Right hindlimb (tissue), 1 donor: ENCODE results near the gene TSTD1.

ENCODE experiments used
- DNase-seq: peaks from one replicate; pipeline ENCODE4 v3.0.0-alpha.2; 2018

Gene TSTD1, protein sequence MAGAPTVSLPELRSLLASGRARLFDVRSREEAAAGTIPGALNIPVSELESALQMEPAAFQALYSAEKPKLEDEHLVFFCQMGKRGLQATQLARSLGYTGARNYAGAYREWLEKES

DNA sequence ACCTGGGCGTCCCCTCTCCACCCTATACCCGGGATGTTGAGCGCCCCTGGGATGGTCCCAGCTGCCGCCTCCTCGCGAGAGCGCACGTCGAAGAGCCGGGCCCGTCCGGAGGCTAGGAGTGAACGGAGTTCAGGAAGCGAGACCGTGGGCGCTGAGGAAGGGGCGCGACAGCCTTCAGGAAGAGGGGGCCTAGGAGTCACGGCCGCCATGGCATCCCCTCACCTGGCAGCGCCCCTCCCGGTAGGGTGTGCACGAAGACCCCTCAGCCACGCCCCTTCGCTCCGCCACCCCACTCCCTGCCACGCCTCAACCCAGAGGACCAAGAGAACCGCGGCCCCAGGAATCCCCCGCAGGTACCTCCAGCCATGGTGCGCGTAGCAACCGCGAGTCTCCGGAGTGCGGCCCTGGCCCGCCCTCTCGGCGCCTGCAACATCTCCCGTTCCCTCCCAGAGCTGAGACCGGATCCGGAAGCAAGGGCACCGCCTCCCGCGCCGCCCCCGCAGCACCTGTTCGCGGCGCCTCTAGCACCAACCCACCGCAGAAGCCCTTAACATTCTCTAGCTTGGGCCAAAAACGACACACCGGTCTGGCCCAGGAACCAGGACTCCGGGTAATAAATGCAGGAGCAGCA lies at the start of gene TSTD1:
Gene TSTD1, minus strand, starts transcription at position 442 of the 631 bp plus-strand sequence. Its CDS starts 75 bp downstream, at position 367.
- peak; percentile 74 for DNase-seq

GRCh38 chr1:161086457-161086856 lies 47.7 kb upstream of the TSTD1 start:
- DNase-seq, result no peak

DNA sequence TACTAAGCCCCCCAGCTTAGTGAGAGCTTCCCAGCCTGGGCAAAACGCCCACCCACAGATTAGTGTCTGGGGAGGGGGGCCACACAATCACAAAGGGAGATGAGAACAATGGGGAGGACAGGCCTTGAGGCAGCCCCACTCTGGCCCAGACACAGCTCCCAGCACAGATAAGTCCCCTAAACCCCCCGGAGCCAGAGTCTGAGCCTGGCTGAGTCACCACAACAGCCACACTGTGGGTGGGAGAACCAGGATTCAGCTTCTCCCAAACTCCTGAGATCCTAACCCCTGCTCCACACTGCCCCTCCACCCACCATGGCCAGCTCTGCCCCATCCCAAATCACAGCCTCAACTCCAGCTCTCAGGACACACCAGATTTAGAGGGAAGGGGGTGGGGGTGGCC lies 46.4 kb upstream of the TSTD1 start:
- DNase-seq, result no peak

DNA sequence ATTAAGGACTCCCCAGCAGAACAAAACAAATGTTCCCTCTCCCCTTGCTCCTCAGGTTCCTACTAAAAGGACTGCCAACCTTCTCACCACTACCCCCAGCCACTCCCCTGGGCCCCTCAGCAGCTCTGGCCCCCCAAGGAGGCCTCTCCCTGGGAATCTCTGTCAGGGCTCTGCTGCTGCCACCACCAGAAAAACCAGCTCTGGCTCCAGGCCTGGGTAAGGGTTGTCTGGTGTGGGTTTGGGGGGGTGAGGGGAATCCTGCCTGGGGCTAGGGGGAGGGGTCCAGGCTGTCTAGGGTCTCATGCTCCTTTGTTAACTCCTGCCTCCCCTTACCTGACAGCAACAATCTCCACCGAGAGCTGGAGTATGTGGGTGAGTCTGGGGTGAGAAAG lies 45.8 kb upstream of the TSTD1 start:
- DNase-seq, result no peak

DNA sequence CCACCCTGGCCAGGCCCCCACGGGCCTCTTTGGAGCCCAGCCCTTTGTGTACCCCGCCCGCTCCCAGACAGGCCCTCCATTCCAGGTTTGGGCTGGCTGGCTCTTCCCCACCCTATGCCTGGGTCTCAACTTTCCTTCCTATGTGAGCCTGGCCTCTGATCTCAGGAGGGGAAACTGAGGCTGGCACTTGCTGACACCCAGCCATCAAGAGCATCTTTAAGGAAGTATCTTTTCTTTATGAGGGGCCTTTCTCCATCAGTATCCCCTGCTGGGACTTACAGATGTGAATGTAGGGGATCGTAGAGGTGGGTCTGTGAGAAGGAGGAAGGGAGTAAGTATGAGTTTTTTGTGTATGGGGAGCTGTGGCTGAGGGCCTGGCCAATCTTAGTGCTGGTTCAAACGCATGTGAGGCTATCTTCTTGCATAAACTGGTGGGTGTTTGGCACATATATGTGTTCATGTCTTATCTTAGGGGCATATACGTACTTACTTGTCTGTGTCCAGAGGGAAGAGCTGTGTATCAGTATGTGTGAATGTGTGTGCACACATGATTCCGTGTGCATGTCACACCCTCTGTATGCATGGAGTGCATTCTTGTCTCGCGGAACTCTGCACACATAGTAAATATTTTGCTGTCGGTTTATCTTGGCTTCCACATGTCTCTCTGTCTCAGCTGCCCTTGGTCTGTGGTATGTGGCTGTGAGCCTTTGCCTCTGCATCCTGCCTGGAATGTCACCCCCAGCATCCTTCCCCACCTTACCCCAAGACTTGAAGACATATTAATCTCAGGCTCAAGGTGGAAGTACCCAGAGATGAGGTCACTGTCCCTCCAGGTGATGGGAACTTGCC lies 45.2 kb upstream of the TSTD1 start:
- no peak for DNase-seq

- no peak for DNase-seq
Observed at GRCh38 chr1:161082996-161083747, 44.4 kb upstream of the TSTD1 start.

DNA sequence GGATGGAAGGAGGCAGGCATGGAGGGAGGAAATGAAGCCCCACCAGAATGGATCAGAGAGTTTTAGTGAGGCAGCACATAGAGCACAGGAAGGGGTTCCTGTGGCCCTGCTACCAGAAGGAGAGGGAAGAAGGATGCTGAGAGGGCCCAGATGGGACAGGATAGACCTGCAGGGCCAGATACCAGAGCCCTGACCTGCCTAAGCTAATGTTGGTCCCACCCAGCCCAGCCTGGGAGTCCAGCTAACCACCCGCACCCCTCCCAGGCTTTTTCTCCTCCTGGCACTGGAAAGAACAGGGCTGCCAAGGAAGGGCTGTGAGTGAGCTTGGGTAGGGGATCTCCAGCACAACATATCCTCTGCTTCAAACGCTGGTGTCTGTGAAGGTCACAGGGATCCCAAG lies 43.7 kb upstream of the TSTD1 start:
- DNase-seq, result no peak

DNA sequence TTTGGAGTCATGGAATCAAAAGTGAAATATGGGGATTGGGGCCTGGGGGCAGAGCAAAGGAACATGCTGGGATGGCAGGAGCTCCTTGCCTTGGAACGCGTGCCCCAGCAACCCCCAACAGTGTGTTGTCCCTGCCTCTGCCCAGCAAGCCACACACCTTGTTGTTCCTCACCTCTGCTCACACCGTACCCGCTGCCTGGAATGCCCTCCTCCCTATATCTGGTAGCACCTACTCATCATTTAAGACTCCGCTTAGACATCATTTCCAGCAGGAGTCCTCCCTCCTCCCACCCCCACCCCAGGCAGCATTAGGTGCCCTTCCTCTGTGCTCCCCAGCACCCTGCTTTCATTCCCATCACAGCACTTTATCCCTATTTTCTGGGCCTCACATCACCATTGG lies 42.8 kb upstream of the TSTD1 start:
- DNase-seq, result no peak

DNA sequence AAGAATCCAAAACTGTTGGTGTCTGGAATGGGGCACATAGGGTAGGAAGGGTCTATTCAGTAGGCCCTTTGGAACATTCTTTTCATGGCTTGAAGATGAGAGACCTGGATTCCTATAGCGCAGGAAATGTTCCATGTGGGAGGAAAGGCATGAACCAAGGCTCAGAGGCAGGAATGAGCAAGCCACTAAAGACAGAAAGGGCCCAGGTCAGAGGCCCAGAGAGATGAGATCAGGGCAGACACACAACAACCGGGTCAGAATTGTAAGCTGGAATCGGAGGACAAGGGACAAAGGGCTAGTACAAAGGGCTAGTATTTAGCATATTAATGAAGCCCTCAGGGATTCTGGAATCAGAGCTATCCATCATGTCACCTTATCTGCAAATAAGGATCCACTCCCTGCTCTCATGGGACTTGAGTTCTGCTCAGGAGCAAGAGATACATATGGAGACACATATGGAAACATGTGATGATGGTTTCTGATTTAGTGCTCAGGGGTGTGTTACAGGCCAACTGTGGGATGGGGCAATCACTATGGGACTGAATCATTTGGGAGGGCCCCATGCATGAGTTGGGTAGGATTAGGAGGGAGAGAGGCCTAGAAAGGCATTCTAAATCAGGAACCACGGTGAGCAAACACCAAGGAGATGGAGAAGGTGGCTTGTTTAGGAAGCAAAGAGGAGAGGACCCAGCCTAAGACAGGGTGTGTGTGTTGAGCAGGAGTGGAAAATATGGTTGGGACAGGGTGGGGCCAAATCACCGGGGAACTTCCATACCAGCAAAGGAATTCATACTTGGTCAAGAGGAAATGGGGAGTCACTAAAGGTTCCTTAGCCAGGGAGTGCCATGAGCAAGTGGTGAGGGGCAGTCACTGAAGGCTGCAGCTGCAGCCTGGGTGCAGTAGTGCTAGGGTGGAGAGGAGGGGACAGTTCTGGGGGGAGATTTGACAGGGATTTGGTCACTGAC lies 42.0 kb upstream of the TSTD1 start:
- no peak for DNase-seq

GRCh38 chr1:161079436-161080110 lies 40.8 kb upstream of the TSTD1 start:
- DNase-seq, result no peak

- no peak for DNase-seq
Observed at GRCh38 chr1:161077426-161077825, 38.7 kb upstream of the TSTD1 start.

GRCh38 chr1:161076410-161076809 lies 37.6 kb upstream of the TSTD1 start:
- DNase-seq, result no peak

DNA sequence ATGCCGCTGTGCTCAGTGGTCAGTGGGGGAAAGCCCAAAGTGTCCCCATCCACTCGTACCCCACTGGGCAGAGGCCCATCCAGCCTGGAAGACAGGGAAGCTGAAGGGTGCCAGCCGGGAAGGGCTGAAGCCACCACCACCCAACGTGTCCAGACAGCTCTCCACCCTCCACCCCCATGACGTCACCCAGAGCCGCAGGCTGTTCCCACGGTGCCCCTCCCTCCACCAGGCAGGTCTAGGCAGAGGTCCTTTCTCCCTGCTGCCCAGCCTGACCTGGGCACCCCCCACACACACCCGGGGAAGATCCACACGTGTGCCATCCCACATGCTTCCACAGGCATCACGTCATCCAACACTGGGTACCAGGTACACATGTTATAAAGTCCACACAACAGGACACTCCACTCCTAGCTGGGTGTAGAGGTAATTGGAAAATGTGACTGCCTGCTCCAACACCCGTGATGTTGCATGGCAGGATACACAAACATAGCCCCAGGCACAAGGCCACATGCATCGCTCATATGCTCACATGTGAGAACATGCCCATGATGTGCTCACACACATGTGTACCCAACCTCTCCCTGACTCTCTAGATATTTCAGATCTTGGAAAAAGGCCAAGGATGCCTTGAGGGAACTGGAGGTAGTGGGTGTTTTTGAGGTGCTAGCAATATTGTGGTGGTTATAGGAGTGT lies 36.1 kb upstream of the TSTD1 start:
- no peak for DNase-seq

DNA sequence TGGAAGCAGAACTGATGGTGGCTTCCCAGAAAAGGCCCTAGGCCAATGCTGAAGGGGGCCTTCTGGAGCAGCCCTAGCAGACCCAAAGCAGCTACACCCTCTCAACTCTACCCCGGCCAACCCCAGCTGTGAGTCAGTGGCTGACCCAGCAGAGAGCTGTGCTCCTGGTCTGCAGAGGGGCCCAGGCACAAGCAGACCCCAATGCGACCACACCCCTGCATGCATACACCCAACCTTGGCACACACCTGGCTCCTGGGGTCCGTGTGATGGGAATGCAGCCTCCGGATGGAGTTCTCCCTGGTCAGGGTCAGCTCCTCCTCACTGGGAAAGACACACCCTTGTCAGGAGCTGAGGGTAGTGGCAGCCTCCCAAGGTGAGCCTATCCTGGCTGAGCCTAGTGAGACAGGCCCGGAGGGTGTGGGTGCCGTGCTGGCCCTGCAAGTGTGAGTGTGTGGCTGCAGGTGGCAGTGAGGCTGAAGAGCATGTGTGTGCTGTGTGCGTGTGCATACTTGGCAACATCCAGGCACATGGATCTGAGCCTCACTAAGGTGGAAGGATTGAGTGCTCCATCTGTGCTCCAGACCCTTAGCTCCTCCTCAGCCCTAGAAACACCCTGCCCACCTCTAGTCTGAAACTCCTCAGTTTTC lies 34.8 kb upstream of the TSTD1 start:
- DNase-seq, result no peak

DNA sequence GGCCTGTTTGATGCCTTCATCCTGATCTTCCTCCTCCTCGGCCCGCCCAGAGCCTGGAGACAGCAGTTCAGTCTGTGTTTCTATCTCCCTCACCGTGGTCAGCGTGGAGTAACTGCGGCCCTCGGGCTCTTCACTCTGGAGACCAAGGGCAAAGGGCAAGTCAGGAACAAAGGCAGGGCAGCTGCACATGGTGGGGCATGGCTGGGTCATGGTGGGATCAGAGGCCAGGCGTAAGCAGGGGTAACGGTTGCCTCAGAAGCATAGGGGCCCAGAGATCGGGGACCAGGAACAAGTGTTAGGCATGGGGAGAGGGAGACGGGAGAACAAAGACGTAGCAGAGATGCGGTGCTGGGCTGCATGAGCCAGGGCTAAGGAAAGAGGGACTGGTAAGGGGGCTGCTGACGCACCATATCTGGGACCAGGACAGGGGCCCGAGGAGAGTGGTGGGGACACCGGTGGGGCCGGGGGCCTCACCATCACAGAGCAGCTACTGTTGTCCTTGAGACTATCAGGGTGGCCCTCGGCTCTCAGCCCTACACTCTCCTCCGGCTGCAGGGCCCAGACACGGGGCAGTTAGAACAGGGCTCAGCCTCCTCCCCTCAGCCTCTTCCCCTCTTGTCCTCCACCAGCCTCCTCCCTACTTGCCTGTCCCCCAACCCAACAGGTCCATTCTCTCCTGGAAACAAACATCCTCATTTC lies 34.1 kb upstream of the TSTD1 start:
- no peak for DNase-seq

GRCh38 chr1:161071886-161072371 lies 33.2 kb upstream of the TSTD1 start:
- DNase-seq, result peak; percentile 35

- DNase-seq, result no peak
Observed at GRCh38 chr1:161070761-161071160, 32.0 kb upstream of the TSTD1 start.

- peak; percentile 41 for DNase-seq
Observed at GRCh38 chr1:161069731-161070270, 31.0 kb upstream of the TSTD1 start, which contains the start of gene ARHGAP30. Gene ARHGAP30 (minus strand): TSS chr1:161069891. CDS start chr1:161069624, 267 bp downstream.

- no peak for DNase-seq
Observed at GRCh38 chr1:161069241-161069640, 30.5 kb upstream of the TSTD1 start.
